Endothelial cell of umbilical vein (primary cell): ENCODE results near the gene SLC15A1. TPM values are rescaled to one million over a fixed set of nuclear protein-coding genes. Genes with fewer than 3 reads are reported as not detected.

Source experiments
- BruUV-seq: library from RNA; stranded (reverse); fragments of 400-500 nt; replicated peaks from 2 replicates; lab custom pipeline; 2021; lab: Mats Ljungman, UMichigan
- CTCF ChIA-PET: fragments of 300-600, 350-600 bp; sonication (Branson Sonifier 250); formaldehyde crosslinking; loops from one replicate; lab custom pipeline; 2021; ENCODE audit warnings: antibody characterized with exemption, inconsistent platforms; lab: Charles Lee
- POLR2A ChIA-PET: fragments of 300-600, 350-600 bp; sonication (Branson Sonifier 250); formaldehyde crosslinking; loops from one replicate; lab custom pipeline; 2021; ENCODE audit warnings: antibody characterized with exemption, inconsistent platforms; lab: Charles Lee
- DNase-seq: peaks from one replicate; pipeline ENCODE4 v3.0.0-alpha.2; 2011; ENCODE audit warnings: low read depth, low spot score
- FAIRE-seq: peaks from 2 replicates; lab custom pipeline; 2011; peaks lifted over from hg19 to GRCh38; lab: Jason Lieb, UNC
- H2AFZ ChIP-seq: 2 replicates; pipeline ENCODE4 v1.6.0; 2012; ENCODE audit warnings: low read depth, low read length, control low read depth, inconsistent platforms
- H3K27ac ChIP-seq: 2 replicates; pipeline ENCODE4 v1.5.1; 2011; ENCODE audit warnings: low read depth, mild to moderate bottlenecking, control low read depth, low read length, moderate library complexity; ENCODE audit not compliant: insufficient read depth
- H3K27me3 ChIP-seq, 2 experiments: 2 replicates each; pipeline versions ENCODE4 v1.6.0 to v1.6.1; 2011; ENCODE audit warnings: low read length in 2 of 2, mixed read lengths in 1 of 2; ENCODE audit not compliant: control insufficient read depth in 2 of 2, insufficient read depth in 2 of 2
- H3K36me3 ChIP-seq, 2 experiments: 2 replicates in 1 of 2; 3 replicates in 1 of 2; pipeline ENCODE4 v1.5.1; 2011; ENCODE audit warnings: low read length in 2 of 2, mild to moderate bottlenecking in 1 of 2, moderate library complexity in 1 of 2; ENCODE audit not compliant: control insufficient read depth in 2 of 2, insufficient read depth in 2 of 2; ENCODE audit errors: extremely low read depth in 1 of 2
- H3K4me1 ChIP-seq: 3 replicates; pipeline ENCODE4 v1.5.1; 2011; ENCODE audit warnings: mild to moderate bottlenecking, low read length; ENCODE audit not compliant: control insufficient read depth, insufficient read depth; ENCODE audit errors: extremely low read depth
- H3K4me2 ChIP-seq: 2 replicates; pipeline ENCODE4 v1.6.1; 2011; ENCODE audit warnings: low read length, control low read depth, mixed read lengths; ENCODE audit not compliant: insufficient read depth
- H3K4me3 ChIP-seq, 3 experiments: fragments of 200-600 bp in 1 of 3; sonication (generic), shearing (Covaris generic) in 1 of 3; replicated peaks in 1 of 3; 2 replicates each; pipeline ENCODE4 v1.5.1; 2011 to 2016; ENCODE audit warnings: control low read depth in 3 of 3, low read length in 3 of 3, mild to moderate bottlenecking in 2 of 3, inconsistent platforms in 1 of 3, low read depth in 1 of 3, moderate library complexity in 1 of 3; ENCODE audit not compliant: insufficient read depth in 1 of 3
- H3K79me2 ChIP-seq: 2 replicates; pipeline ENCODE4 v1.6.0; 2012; ENCODE audit warnings: low read length, inconsistent platforms; ENCODE audit not compliant: control insufficient read depth, insufficient read depth
- H3K9ac ChIP-seq: replicated peaks from 2 replicates; pipeline ENCODE3; 2011; ENCODE audit warnings: low read length, control low read depth; ENCODE audit not compliant: insufficient read depth; ENCODE audit errors: extremely low read depth
- H3K9me1 ChIP-seq: replicated peaks from 3 replicates; pipeline ENCODE4 v1.6.0; 2011; ENCODE audit warnings: mild to moderate bottlenecking, low read length; ENCODE audit not compliant: control insufficient read depth, insufficient read depth; ENCODE audit errors: extremely low read depth
- H3K9me3 ChIP-seq: replicated peaks from 2 replicates; pipeline ENCODE4 v1.5.1; 2012; ENCODE audit warnings: low read length, inconsistent platforms; ENCODE audit not compliant: control insufficient read depth, insufficient read depth
- H4K20me1 ChIP-seq: replicated peaks from 2 replicates; pipeline ENCODE3; 2011; ENCODE audit warnings: mild to moderate bottlenecking, low read length; ENCODE audit not compliant: control insufficient read depth, insufficient read depth; ENCODE audit errors: extremely low read depth
- CTCF ChIP-seq, 2 donors: IDR thresholded peaks; 1 replicate in 1 of 2; 2 replicates in 1 of 2; pipeline ENCODE4 v1.5.1; 2011; ENCODE audit warnings: low read length in 2 of 2, mild to moderate bottlenecking in 2 of 2, moderate library complexity in 2 of 2, control low read depth in 1 of 2, inconsistent platforms in 1 of 2, low read depth in 1 of 2; ENCODE audit not compliant: insufficient read depth in 1 of 2; ENCODE audit errors: extremely low read depth in 1 of 2
- EZH2 ChIP-seq: IDR thresholded peaks from 2 replicates; pipeline ENCODE4 v1.6.1; 2012; ENCODE audit warnings: borderline replicate concordance, low read depth, mild to moderate bottlenecking, moderate library complexity, low read length, inconsistent platforms; ENCODE audit not compliant: severe bottlenecking
- FOS ChIP-seq: IDR thresholded peaks from 2 replicates; pipeline ENCODE4 v1.6.1; 2011; ENCODE audit warnings: mild to moderate bottlenecking, low read length, moderate library complexity, borderline replicate concordance; ENCODE audit not compliant: insufficient read depth
- GATA2 ChIP-seq: IDR thresholded peaks from 2 replicates; pipeline ENCODE4 v1.7.0; 2011; ENCODE audit warnings: low read depth, mild to moderate bottlenecking, moderate library complexity, mixed read lengths, low read length; ENCODE audit not compliant: insufficient read length, insufficient read depth
- JUN ChIP-seq: IDR thresholded peaks from 2 replicates; pipeline ENCODE4 v1.6.1; 2011; ENCODE audit warnings: borderline replicate concordance, low read depth; ENCODE audit not compliant: insufficient read length, insufficient read depth
- MYC ChIP-seq: IDR thresholded peaks from one replicate; pipeline ENCODE4 v1.6.1; 2011; ENCODE audit warnings: mild to moderate bottlenecking, low read depth, low read length
- POLR2A ChIP-seq: IDR thresholded peaks from 2 replicates; pipeline ENCODE4 v1.6.1; 2012; ENCODE audit warnings: low read depth, mild to moderate bottlenecking, control low read depth, low read length
- POLR2AphosphoS5 ChIP-seq: IDR thresholded peaks from 2 replicates; pipeline ENCODE4 v1.6.1; 2012; ENCODE audit warnings: low read depth, mild to moderate bottlenecking, control low read depth, low read length, moderate library complexity; ENCODE audit not compliant: insufficient read depth
- dilution Hi-C: fragments of 300-500 bp; cut with MboI; formaldehyde crosslinking; loops from one replicate; pipeline ENCODE4 v1.15.0; 2019; ENCODE audit warnings: low sequenced_read_pairs; ENCODE audit not compliant: extremely low pct_ligation_motif_present
- intact Hi-C: fragments of 100-400 bp; cut with micrococcal nuclease; formaldehyde crosslinking; loops from one replicate; pipeline ENCODE4 v1.10.0; 2022
- polyA plus RNA-seq, 4 experiments: library from polyadenylated mRNA; depleted of rRNA in 3 of 4; stranded (reverse) in 3 of 4; unstranded in 1 of 4; fragments of >200 nt; gene quantifications; 2 replicates each; pipeline versions ENCODE4 v1.2.1 to v1.2.3, GENCODE V29; 2011 to 2012; ENCODE audit warnings: missing spikeins in 1 of 4
- total RNA-seq: library from RNA; stranded (reverse); gene quantifications from 2 replicates; pipeline ENCODE4 v1.2.3, GENCODE V29; 2021
- TF ChIP-seq, protein P1 (sequence below): IDR thresholded peaks from 2 replicates; pipeline ENCODE4 v1.6.1; 2011; ENCODE audit not compliant: insufficient read depth, insufficient read length

SLC15A1 gene
- total and polyA plus RNA-seq, 2 donors (not counting 3 experiments of a cell fraction or from before 2014, with no cell fraction given) = not detected

GRCh38 chr13:98731038-98731437 lies 21.4 kb downstream of the SLC15A1 start:
- Histone ChIP-seq H3K36me3 (no peaks in the 10 kb centered on the region), H3K27ac (no peak overlapping the region), H3K9me3 (no peaks in the 10 kb centered on the region), H3K9me1 (no peaks in the 10 kb centered on the region), H4K20me1 (no peaks in the 10 kb centered on the region), H3K79me2 (no peaks in the 10 kb centered on the region), H3K9ac (no peak overlapping the region), H3K27me3 (peaks cover 2 to 9% of the 10 kb centered on the region in 2 experiments), H3K4me2 (no peak overlapping the region), H3K4me3 (no peak overlapping the region), H2AFZ (no peak overlapping the region), H3K4me1 (no peaks in the 10 kb centered on the region)
- intact Hi-C loops (no loop called here), dilution Hi-C loops (no loop called here)
- ChIA-PET POLR2A (no interaction called here), CTCF (interaction anchor here (1.3 kb wide), 1 partner anchor 58 kb away, joined by 3 read pairs; no protein-coding TSS in a partner anchor)
- BruUV-seq = no TSS peak
- TF ChIP-seq GATA2 = no peak
- TF ChIP-seq JUN = no peak
- TF ChIP-seq EZH2 = no peak
- no peak for TF ChIP-seq FOS
- TF ChIP-seq, protein P1, sequence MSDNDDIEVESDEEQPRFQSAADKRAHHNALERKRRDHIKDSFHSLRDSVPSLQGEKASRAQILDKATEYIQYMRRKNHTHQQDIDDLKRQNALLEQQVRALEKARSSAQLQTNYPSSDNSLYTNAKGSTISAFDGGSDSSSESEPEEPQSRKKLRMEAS = no peak
- no peak for TF ChIP-seq POLR2AphosphoS5
- TF ChIP-seq MYC = no peak
- TF ChIP-seq CTCF (IDR thresholded peaks at IDR 0.05; ENCODE audit: extremely low read depth in 1 of 2, insufficient read depth in 1 of 2, low read depth in 1 of 2, low read length in 2 of 2) = no peak
- no peak for TF ChIP-seq POLR2A
- no peak for DNase-seq
- FAIRE-seq = no peak
